Retina (tissue), 1 donor: ENCODE results near the gene HGD.
"Not testable (repeated sequence)": the region's sequence is repeated elsewhere in the genome, so short reads cannot be mapped to it uniquely, and the experiment has no call there.

Experiments
- DNase-seq: peaks from one replicate; pipeline ENCODE4 v3.0.0-alpha.2; 2016

The HGD gene

DNA sequence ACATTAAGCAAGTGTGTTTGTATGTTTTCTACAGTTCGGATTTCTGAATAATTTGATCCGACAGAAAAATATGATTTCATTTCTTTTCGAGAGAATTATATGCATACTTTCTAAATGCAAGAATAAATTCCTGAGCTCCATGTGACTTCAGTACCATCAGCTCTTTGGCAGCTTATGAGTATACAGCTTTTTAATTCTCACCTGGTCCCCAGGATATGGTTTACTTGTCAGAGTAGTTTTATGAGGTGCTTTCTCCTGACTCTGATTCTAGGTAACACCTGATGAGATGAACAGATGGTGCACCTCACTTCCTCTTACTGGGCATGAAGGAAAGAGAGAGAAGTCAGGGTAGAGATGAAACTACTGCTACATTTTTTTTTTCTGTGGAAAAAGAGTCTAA, 3.1 kb downstream of the HGD start:
- no peak for DNase-seq

DNA sequence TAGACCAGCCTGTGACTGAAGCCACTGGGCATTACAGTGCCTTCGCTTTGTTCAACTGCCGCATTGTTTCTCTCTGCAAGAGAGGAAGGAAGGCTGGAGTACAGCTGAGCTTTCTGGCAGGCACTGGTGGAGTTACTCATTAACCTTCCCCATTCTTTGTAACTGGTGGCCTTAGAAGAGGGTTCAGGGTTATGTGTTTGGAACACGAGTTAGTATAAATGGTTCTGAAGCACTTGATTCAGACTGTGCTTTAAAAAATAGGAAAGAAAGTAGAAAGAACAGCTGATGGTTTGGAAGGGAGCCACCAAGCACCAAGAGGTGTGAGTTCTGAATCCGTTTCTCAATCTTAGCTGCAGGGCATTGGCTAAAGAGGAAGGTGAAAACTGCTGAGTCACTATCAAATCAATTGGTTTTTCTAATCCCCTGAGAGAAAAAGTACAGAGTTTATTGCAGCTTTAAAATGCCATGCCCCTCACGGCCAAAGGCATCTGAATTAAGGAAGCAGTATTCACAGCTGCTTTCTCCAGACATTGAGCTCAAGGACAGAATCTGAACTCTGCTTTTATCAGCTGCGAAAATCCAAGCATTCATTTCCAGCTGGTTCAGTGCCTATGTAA, 3.6 kb downstream of the HGD start:
- peak; percentile 12 for DNase-seq

DNA sequence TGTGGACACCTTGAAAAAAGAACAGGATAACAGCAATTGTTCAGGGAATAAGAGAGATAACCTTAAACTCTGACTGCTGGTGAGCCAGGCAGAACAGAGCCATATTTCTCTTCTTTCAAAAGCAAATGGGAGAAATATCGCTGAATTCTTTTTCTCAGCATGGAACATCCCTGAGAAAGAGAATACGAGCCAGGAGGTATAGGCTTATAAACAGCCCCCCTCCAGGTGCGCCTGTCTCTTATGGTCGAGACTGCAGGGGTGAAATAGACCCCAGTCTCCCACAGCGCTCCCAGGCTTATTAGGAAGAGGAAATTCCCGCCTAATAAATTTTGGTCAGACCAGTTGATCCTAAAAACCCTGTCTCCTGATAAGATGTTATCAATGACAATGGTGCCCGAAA, 4.8 kb downstream of the HGD start:
- DNase-seq, result not testable (repeated sequence)

DNA sequence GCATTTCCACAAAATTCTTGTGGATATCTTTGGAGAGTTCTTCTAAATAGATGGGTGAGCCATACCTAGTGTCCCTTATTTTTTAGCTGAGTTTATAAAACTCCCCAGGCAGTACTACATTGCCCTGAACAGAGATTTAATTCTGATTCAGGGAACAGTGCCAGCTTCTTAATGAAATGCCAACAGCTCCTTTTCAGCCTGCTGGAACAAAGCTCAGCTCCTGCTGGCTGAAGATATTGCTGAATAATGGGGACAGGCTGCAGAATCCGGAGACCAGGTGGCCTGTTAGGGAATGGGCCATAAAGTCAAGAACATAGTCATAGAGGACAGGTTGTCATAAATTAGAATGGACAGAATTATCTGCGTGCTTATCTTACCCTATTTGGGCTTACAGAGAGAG, 8.9 kb downstream of the HGD start:
- no peak for DNase-seq

DNA sequence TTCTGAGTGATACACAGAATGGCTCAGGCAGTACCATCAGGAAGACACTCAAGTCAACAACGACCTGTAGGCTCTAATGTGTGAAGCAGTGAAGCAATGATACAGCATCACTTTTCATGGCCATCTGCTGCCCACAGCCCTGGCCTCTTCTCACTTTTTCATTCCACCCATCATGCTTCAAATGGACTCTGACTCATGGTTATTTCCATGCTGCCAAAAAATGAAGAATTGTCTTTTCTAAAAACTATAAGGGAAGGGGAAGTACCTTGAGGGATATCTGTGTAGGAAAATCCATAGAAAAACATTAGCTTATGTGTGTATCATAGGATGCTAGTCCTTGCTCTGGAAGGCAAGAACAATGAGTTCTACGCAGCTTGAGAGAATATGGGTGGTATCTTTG, 11.5 kb downstream of the HGD start:
- no peak for DNase-seq

DNA sequence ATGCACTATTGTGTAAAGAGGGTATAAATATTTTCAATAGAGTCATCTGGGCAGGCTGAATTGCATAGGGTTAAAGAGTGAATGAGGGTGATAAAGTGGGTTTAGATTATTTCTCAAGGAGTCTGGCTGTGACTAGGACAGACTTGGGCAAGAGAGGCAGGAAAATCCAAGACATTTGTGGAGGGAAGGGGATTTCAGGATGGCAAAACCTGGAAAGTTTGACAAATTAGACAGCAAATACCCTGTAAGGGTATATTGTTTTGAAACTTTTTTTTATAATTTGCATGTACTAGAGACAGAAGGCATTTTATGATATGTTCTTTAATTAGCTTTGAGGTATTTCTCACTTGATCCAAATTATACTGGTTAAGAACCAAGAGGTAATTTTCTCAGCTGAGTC, 17.1 kb downstream of the HGD start:
- DNase-seq, result no peak

DNA sequence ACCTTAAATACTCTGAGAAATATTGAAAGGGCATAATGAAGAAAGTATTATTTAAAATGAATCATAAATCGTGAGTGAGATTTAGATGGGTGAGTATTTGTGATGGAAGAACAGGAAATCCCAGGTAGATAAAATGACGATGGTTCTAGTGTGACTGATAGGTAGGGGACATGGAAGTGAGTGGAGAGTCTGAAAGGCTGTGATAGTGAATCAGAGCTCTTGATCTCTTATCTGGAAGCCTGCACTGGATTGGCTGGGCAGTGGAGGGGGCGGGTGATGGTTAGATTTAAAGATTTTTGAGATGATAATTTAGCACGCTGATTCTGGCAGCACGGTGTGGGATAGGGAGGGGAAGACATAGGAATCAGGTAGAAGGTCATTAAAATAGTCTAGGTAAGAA, 20.1 kb downstream of the HGD start:
- DNase-seq, result no peak

DNA sequence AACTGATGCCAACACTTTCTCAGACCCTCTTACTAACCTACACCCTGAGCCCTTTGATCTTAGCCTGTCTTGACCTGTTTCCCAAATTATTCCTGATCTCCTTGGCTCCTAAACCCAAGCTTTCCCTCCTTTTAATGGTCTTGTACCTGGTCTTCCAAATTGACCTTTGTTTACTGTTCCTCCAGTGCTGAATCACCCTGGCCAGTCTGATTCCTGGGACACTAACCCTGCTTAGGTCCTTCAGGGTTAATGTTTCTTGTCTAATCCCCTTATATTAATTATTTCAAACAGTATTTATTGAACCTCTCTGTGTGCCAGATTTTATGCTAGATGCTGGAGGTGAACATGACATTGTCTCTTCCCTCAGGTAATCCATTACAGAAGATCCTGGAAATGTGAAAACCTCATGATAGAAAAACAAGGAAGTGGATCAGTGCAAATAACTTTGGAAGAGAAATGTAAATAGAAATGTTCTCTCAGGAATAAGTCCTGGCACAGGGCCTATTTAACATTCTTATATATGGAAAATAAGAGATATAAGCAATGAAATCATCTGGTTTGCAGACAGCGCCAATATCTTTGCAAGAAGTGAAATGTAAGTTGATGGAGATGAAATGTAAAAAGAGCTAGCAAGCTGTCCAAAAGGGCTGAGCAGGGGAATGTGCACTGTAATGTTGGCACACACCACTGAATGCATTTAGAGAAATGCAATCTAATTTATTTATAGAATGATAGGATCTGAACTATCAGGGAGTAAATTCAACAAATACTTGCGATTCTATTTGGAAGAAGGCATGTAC, 20.7 kb downstream of the HGD start:
- no peak for DNase-seq

DNA sequence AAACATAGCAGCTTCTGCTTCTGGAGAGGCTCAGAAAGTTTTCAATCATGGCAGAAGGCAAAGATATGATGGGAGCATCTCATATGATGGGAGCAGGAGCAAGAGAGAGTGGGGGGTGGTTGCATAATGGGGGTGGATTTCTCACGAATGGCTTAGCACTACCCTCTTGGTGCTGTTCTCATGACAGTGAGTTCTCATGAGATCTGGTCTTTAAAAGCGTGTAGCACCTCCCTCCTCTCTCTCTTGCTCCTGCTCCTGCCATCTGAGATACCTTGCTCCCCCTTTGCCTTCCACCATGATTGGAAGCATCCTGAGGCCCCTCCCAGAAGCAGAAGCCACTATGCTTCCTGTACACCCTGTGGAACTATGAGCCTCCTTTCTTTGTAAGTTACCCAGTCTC, 22.2 kb downstream of the HGD start:
- DNase-seq, result no peak

DNA sequence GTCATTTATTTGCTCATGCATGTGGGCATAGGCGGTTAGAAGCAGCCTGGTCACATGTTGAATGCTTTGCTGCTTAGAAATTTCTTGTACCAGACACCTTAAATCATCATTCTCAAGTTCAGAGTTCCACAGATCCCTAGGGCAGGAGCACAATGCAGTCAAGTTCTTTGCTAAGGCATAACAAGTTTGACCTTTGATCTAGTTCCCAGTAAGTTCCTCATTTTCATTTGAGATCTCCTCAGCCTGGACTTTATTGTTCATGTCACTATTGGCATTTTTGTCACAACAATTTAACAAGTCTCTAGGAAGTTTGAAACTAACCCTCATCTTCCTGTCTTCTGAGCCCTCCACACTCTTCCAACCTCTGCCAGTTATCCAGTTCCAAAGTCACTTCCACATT, 22.8 kb downstream of the HGD start:
- no peak for DNase-seq

DNA sequence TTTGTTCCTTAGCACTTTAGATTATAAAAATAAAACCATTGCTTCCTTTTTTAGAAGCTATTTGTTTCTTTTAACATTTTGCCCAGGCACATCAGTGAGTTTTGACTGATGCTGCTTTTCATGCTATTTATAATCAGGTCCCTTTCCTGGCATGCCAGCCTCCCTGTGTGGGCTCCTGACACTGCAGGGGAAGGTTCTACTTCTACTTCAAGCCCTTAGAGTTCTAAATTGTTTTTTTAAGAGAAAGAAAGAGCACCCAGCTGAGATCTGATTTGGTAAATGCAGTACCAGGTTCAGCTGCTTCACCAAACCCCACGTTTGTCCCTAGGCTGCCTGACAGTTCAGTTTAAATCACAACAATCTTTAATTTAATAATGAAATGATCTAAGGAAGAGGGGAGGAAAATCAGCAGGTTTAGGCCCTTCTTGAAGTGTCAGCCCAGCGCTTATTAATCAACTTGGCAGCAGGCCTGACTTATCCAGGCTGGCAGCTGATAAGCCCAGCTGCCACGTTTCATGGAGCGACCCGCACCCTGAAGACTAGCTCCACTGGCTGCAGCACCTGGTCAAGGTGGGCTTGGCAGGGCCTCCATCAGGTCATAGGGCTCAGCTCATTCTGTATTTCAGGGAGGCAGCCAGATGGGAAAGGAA, 29.0 kb downstream of the HGD start:
- no peak for DNase-seq

DNA sequence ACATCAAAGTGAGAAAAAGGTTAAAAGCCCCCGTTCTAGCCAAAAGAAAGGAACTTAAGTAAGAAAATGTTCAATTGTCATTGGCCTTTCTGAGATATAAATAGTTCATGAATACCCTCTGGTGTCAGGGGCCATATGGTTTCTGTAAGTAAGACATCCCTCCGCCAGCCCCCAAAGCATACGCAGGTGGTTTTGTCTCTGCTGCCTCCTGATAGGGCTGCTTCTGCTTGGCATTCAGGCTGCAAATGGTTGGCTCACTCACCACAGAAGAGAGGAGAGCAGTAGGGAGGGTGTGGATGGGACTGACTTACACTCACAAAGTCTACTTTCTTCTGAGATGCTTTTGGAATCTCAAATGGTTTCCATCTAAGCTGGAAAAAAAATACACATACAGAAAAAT, 29.8 kb downstream of the HGD start:
- no peak for DNase-seq

DNA sequence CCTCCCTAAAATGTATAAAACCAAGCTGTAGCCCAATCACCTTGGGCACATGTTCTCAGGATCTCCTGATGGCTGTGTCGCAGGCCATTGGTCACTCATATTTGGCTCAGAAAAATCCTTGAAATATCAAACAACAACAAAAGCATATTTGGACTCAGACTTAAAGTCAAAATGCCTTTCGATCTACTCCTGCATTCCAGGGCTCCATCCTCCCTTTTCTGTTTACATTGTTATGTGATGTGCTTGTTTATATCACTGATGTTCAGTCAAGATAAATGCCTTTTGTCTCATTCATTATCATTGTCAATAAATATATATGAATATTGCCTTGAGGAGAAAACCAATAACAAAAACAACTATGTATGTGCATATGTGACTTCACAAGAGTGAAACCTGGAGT, 31.7 kb downstream of the HGD start:
- DNase-seq, result no peak

DNA sequence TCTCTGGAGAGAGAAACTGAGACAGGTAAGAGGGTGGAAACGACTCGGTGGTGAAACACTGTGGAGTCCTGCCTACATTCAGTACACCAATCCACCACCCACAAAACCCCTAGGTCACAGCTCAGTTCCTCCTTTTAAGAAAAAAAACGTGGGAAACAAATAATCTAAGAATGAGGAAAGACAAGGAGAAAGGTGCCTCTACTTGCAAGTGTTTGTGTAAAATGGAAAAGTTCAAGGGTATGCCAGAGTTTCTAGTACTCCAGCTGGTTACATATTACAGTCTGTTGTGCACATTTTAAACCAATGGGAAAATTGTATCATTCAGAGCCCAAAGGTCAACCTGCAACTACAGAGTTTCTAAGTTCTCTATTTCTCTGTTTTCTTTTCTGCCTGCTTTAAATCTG, 32.2 kb downstream of the HGD start:
- no peak for DNase-seq

DNA sequence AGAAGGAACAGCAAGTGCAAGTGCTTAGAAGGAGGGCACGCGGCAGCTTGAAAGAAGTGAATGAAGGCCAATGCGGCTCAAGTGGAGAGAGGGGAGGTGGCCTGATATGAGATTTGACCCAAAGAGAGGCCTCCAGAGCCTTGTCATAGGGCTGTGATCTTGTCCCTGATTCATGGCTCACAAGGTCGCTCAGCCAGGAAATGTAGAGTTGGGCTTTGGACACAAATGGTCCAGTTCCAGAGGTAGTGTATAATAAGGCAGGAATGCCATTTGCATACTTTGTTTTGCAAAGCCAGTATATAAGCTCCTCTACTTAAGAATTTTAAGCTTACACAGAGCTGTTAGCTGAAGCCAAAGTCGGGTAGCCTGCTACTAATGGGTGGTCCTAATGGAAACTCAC, 33.7 kb downstream of the HGD start:
- DNase-seq, result no peak

DNA sequence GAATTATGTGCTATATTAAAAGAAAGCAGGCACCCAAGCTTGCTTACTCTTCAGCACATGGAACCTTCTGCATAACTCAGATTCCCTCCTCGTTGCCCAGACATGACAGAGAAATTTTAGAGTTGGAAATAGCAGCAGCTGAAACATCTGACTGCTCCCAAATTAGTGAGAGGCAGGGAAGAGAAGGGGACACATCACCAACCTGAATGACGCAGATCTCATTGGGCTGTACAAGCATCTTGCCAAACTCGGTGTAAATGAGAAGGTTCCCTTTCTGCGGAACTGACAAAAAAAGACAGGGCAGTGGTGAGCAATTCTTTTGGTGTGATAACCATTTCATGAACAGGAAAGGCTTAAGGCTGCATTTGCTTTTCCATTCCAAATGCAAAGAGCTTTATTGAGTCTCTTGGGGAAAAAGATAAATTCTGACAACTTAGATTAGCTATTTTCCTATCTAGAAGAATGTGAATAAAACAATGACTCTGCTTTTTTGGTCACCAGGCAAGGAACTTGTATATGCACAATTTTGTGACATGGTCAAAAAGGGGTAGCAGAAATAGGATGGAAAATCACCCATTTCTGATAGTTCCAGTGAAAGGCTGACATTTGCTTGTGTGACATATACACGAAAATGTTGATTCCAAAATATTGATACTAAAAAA, 35.1 kb downstream of the HGD start:
- no peak for DNase-seq

DNA sequence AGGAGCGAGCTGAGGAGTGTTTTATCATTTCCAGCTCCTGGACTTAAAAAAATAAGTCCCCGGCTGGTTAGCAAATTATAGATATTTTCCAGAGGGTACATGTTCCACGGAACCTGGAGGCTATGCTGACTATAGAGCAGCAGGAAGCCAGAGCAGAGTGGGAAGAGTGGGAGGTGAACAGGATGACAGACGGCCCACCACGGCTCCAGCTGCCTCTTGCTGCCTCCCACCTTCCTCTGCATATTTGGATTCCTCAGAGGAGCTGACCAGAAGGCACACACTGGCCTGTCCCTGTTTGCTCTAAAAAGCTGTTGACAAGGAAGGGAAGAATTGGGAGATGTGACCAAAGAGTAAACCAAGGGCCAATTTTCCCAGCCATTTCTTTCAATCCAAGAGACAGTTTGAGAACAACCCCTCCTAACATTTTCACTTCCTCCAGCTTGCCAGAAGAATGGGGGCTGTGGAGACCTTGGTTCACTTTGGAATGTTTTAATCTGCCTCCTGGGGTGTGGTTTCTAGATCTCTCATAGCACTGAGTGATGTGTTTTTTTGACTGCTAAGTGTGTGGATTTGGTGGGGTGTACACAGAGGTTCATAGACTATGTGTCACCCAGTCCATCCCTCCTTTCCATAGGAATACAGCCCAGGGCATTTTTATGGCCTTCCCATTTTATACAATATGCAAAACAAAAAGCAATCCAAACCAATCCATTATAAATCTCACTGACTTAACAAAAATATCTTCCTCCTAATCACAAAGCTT, 36.8 kb downstream of the HGD start:
- no peak for DNase-seq

DNA sequence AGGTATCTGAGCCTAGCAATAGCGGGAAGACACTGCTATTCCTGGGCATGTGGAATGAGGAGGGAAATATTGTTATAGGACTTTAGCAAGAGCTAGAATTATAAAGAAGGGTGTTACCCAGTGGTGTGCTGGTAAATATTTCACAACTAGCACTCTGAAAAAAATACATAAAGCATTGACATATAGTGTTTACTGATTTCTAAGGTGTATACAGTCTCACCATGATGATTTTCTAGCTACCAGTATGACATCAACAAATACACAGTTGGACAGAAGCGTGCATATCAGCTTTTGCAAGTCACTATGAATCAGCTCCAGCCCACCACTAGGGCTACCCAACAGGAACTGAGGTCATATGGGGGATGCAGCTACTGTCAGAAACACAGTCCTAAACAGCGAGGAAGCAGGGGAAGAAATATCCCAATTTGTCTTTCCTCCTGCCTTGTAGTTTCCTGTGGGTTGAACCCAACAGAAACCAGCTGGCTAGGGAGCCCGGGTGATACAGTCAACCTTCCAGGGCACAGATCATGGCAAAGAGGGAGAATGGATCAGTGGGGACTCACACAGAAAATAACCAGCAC, 39.6 kb downstream of the HGD start:
- DNase-seq, result no peak

DNA sequence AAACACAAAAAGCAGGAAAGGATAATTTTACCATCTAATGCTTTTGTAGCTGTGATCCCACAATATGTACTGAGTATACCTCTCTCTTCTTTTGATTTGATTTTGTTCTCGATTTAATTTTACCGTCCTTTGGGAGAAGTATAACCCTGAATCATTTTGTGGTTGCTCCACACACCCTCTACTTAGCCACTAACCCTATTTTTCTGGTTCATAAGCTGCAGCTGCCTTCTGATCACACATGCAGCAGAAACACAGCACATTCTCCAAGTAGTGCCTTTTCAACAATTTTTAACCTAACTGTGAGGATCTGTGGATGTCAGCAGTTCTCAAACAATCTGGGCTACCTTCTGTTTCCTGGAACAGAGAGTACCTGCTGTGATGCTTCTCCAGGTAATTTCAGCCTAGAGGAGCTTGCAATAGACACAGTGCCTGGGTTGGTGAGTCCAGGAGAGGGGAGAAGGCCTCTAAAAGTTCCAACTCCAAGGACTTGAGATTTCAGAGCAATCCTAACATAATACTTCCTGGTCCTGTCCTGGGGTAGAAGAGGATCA, 40.3 kb downstream of the HGD start:
- DNase-seq, result no peak

DNA sequence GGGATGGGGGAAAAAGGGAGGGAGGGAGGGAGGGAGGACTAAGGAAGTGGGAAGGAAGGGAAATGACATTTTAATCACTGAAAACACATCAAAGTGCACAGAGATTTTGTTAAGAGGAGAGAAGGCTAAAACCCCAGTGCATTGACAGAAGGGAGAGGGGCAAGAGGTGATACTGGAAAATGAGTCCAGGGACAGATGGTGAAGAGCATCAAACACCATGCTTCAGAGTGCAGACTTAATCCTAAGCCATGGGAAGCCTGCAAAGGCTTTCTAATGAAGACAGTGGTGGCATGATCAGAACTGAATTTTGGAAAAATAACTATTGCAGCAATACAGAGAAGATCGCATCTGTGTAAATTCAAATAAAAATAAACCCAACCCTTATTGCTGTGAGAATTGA, 41.8 kb downstream of the HGD start:
- DNase-seq, result no peak

DNA sequence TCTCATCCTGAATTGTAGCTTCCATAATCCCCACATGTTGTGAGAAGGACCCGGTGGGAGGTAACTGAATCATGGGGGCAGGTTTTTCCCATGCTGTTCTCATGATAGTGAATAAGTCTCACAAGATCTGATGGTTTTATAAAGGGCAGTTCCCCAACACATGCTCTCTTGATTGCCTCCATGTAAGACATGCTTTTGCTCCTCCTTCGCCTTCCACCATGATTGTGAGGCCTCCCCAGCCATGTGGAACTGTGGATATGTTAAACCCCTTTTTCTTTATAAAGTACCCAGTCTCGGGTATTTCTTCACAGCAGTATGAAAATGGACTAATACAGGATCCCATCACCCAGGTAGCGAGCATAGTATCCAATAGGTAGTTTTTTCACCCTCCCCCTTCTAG, 43.2 kb downstream of the HGD start:
- DNase-seq, result not testable (repeated sequence)

DNA sequence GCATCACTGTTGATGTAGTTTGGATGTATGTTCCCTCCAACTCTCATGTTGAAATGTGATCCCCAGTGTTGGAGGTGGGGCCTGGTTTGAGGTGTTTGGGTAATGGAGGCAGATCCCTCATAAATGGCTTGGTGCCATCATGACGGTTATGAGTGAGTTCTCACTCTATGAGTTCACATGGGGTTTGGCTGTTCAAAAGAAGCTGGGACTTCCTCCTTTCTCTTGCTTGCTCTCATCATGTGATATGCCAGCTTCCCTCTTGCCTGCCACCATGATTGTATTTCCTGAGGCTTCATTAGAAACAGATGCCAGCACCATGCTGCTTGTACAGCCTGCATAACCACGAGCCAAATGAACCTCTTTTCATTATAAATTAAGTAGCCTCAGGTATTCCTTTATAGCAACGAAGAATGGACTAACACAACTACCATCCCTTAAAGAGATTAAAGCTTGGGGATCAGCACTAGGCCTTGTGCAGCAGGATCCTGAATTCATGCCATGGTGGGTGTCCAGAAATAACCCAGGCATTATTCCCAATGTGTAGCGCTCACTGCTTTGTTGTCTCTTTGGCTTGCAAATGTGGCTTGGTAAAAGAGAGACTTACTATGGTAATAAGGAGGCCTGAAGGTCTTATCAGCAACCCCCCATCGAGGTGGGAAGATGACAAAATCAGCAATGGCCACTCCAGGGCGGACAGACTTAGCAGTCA, 44.0 kb downstream of the HGD start:
- DNase-seq, result no peak
